ENCODE data around the gene RAD51AP2.
"Not testable (repeated sequence)": the region's sequence is repeated elsewhere in the genome, so short reads cannot be mapped to it uniquely, and the experiment has no call there.

The RAD51AP2 gene

DNA sequence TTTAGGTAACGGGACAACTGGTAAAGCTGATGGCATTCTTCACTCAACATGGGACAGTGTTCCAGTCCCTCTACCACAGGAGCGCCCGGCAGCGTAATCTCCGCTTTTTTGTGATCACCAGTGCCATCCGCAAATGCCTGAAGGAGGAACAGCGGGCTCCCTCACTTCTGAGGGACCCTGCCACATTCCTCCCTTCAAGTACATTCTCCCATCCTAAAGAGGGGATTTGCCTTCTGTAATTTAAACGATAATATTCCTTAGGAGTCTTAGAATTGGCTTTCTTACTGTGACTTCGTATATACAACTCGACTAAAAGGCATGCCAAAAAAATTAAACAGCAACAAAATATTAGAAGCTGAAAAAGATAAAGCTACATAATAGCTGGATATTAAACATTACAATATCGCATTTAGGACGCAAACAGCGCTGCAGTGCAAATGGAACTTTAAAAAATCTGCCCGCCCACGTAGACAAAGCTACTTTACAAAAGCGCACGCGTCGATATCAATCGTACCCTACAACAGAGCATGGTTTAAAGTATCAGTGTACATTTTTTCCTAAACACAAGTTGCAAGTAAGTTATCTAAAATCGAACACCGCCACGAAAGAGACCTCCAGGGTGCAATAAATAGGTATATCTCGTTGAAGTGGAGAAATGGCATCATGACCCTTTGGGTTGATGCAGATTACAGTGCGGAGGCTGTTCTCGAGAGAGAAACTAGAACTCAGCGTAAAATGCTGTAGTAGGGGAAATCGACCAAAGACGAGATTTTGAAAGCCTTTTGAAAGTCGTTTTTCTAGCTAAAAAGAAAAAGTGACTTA lies 20.0 kb upstream of the RAD51AP2 start:
- DNase-seq (ENCODE audit: low read depth): no peak

- no peak for DNase-seq (ENCODE audit: low read depth)
Measured at GRCh38 chr2:17536416-17536815, 18.2 kb upstream of the RAD51AP2 start.

- no peak for DNase-seq (ENCODE audit: low read depth)
Measured at GRCh38 chr2:17533546-17533945, 15.3 kb upstream of the RAD51AP2 start.

DNA sequence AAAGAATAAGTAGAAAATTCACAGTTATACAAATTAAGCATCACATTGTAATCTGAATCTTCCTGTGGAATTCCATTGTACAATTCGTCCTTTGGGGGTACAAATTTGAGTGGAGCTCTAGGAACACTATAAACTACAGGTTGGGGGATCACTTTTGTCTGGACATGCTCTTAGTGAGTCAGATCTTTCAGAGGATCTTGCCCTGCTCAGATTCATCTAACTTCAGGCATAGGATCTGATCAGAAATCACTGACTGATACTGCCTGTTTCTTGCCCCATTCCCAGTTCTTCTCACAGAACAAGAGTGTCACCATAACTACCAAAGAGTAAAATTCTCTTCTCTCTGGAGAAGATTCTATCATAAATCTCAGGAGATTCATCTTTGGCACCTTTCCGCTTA lies 11.5 kb upstream of the RAD51AP2 start:
- no peak for DNase-seq (ENCODE audit: low read depth)

GRCh38 chr2:17522303-17522702 lies 4.1 kb upstream of the RAD51AP2 start:
- no peak for DNase-seq (ENCODE audit: low read depth)

DNA sequence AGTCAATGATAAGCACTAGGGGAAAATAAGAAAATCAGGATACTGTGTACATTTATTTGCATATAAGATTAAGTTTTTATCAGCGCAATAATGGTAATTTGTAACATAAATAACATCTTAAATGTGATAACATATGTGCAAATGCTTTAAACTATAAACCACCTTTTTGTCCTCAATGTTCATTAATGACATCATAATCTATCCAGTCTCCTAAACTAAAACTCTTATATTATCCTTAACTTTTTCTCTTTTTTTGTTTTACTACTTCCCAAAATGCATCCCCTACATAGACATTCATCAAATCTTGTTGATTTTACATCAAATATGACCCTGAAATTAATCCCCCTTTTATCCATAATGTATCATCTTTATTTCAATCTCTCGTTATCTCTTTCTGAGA lies 3.4 kb upstream of the RAD51AP2 start:
- no peak for DNase-seq (ENCODE audit: low read depth)

GRCh38 chr2:17520761-17521160 lies 2.5 kb upstream of the RAD51AP2 start:
- no peak for DNase-seq (ENCODE audit: low read depth)

GRCh38 chr2:17519486-17519885 lies 1.2 kb upstream of the RAD51AP2 start:
- DNase-seq (ENCODE audit: low read depth): no peak

DNA sequence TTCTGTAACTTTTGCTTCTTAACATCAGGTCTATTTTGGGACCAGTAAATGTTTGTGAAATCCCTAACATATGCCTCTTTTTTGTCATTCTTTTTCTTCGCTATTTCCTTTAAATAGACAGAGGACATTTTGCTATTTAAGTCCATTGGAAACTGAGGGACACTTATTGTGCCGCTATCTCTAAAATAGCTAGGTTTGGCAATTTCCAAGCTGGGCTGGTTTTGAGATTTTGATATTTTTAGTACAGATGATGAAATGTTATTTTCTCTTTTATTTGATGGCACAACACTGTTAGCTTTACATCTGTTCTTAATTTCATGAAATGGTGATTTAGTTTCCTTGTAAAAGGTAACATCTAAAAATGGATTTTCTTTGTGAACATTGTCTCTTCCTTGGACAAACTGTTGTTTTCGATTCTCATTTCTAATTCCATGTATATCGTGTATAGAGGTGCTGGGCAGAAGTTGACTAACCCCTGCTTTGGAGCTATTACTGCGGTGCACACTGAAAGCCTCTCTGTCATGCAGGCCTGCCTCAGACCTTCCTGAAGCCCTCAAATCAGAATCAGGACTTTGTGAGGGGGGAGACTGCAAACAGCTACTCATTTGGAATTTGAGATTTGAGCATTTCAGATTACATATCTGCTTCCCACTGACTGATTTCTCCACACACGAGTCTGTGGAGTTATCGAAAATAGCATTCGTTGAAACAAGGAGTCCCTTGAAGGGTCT lies 594 bp downstream of the RAD51AP2 start:
- DNase-seq (ENCODE audit: low read depth): no peak

- DNase-seq (ENCODE audit: low read depth): no peak
Measured at GRCh38 chr2:17515652-17516051, 2.6 kb downstream of the RAD51AP2 start.

DNA sequence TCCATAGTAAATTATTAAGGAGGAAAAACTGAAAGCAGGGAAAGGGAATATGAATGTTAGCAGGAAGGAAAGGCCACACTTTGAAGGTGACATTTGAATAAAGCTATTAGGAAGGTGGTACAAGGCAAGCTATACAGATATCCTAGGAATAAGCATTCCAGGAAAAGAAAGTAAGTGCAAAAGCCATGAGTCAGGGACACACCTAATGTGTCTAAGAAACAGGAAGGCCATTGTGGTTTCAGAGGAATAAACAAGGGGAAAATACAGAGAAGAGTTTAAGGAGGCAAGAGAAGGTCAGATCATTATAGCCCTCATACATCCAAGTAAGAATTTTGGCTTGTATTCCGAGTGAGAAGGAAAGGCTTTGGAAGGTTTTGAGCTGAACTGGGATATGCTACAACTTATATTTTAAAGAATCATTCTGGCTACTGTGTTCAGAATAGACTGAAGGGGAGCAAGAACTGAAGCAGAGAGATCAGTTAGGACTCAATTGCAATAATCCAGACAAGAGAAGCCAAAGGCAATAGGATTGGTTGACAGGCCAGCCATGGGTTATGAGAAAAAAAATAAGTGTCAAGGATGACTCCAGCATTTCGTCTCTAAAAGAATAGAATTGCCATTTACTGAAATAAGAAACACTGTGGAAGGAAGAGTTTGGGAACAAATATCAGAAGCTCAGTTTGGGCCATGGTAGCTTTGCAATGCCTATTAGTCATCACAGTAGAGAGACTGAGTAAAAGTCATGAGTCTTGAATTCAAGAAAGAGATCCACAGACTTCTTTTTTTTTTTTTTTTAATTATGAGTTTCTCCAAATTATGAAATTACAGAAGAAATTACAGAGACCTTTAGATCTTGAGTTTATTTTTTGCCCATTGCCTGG lies 11.3 kb downstream of the RAD51AP2 start:
- peak; percentile 9 for DNase-seq (ENCODE audit: low read depth)

DNA sequence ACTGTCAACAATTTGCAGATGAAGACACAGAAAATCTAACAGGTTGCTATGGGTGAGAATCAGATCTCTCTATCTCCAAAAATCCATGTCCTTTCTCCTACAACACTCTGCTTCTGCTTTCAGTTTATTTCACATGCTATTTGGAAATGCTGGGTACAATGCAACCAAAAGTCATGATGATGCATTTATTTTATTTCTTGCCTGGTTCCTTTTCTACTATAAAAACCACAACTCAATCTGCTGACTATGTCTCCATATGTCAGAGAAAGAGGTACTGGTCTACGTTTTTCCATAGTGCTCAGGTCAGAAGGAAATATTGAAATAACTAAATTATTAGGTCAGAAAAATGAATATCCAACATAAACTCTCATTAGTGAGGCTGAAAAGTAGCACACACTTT lies 20.5 kb downstream of the RAD51AP2 start:
- DNase-seq (ENCODE audit: low read depth): no peak

DNA sequence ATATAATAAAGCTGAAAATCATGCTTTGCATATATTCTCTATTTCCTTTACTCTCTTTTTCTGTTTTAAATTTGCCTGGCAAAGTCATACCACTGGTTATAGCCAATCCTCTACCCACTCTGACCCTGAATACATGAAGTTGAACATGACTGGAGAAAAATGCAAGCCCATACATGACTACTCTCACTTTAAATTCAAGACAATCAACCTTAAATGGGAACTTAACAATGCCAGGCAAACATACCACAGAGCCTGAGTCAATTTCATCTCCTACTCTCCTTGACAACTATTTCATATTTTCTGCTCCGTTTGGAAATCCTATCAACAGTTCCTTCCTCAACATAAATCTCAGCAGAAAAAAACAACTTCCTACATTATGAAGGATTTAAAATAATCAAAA lies 22.6 kb downstream of the RAD51AP2 start:
- no peak for DNase-seq (ENCODE audit: low read depth)

- DNase-seq (ENCODE audit: low read depth): not testable (repeated sequence)
Measured at GRCh38 chr2:17490165-17490564, 28.1 kb downstream of the RAD51AP2 start.

- not testable (repeated sequence) for DNase-seq (ENCODE audit: low read depth)
Measured at GRCh38 chr2:17488610-17489009, 29.6 kb downstream of the RAD51AP2 start.

DNA sequence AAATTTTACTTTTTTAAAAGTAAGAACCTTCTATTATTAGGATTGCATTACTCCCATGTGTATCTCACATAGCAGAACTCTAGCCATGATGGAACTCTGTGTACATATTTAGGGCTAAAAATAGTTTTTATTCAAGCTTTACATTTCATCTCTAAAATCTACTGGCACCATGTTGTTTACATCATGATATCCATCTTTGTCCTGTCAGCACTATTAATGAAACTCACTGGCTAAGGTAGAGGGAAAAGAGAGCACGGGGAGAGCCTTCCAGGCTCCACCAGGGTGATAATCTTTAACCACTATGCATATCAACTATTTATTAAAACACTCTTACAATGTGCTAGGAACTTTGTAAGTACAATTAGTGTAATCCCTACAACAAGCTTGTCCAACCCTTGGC lies 34.7 kb downstream of the RAD51AP2 start:
- DNase-seq (ENCODE audit: low read depth): no peak

DNA sequence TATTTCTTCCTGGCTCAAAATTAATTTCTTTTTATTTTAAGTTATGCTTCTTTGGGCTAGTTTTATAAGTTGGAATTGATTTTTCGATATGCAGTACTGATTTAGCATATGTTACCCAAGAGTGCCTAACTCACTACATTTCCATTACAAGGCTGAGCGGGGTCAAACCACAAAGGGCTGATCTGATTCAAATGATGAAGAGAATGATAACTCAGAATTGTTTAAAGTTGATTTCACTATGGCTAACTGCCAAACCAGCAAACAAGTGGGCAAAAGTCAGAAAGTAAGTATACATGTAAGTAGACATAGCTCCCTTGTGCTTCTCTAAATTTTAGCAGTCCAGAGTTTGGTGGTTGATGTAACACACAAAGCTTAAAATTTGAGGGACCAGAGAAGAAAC lies 35.6 kb downstream of the RAD51AP2 start:
- DNase-seq (ENCODE audit: low read depth): peak; percentile 64

- DNase-seq (ENCODE audit: low read depth): peak; percentile 78
Measured at GRCh38 chr2:17479875-17480274, 38.4 kb downstream of the RAD51AP2 start.

GRCh38 chr2:17476830-17477229 lies 41.4 kb downstream of the RAD51AP2 start:
- DNase-seq (ENCODE audit: low read depth): no peak

- peak; percentile 30 for DNase-seq (ENCODE audit: low read depth)
Measured at GRCh38 chr2:17476064-17476463, 42.2 kb downstream of the RAD51AP2 start.

DNA sequence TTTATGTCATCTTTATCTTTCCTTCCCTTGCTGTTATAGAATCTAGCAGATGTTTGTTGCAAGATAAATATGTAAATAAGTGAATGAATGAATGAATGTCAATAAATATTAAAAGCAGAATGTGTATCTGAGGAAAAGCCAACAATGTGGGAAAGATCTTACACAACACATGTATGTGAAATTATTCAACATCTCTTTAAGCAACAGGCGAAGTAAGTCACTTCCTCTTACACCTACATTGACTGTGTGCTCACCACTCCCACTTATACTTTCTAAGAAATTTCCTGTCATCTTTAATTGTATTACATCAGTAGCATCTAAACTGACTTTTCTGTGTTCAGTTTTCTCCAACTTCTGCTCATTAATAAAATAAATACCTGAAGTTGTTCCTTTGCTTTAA lies 43.0 kb downstream of the RAD51AP2 start:
- DNase-seq (ENCODE audit: low read depth): no peak

DNA sequence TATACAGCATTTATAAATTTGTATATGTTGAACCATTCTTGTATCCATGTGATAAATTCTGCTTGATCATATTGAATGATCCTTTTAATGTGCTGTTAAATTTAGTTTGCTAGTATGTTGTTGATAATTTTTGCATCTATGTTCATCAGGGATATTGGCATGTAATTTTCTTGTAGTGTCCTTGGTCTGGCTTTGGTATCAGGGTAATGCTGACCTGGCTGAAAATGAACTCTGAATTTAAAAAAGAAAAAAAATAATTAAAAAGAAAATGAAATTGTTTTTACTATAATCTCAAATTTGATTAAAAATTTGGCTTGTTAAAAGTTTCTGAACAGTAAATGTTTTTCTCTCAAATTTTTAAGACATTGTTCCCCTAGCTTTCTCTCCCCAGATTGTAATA lies 46.3 kb downstream of the RAD51AP2 start:
- no peak for DNase-seq (ENCODE audit: low read depth)
